HCT116 (cell line): Measurements from ENCODE around the gene HOXD8. TPM values are rescaled to one million over a fixed set of nuclear protein-coding genes. Genes with fewer than 3 reads are reported as not detected.

Source experiments
- ATAC-seq: fragments of 200-7000 bp; cut with Tn5 transposase; 2 replicates; pipeline ENCODE4 v1.9.1; 2020; ENCODE audit warnings: mild to moderate bottlenecking, moderate library complexity
- BruUV-seq: library from RNA; stranded (reverse); fragments of 400-500 nt; replicated peaks from 2 replicates; lab custom pipeline; 2021; lab: Mats Ljungman, UMichigan
- CTCF ChIA-PET: fragments of 300-600 bp; sonication (Branson Sonifier 250); formaldehyde crosslinking; loops from one replicate; lab custom pipeline; 2021; ENCODE audit warnings: antibody characterized with exemption; lab: Charles Lee
- POLR2A ChIA-PET: fragments of 300-600, 350-600 bp; sonication (Branson Sonifier 250); formaldehyde crosslinking; loops from one replicate; lab custom pipeline; 2021; ENCODE audit warnings: antibody characterized with exemption; lab: Charles Lee
- RAD21 ChIA-PET, 2 experiments: fragments of 300-600 bp; sonication (Branson Sonifier 250); formaldehyde crosslinking; loops; one replicate each; lab custom pipeline; 2023; ENCODE audit warnings: low total read pairs in 2 of 2; ENCODE audit not compliant: uncharacterized antibody in 2 of 2, unreplicated experiment in 2 of 2, low non-redundant PET in 1 of 2; lab: Charles Lee
- DNase-seq: peaks from one replicate; pipeline ENCODE4 v3.0.0-alpha.2; 2010; ENCODE audit warnings: low read depth, low spot score
- H2AFZ ChIP-seq: fragments of 200-600 bp; shearing (Covaris generic), sonication (generic); 2 replicates; pipeline ENCODE4 v1.6.1; 2017; ENCODE audit warnings: low read depth, mixed run types, mixed read lengths, antibody characterized with exemption, low read length; ENCODE audit not compliant: poor library complexity, severe bottlenecking
- H3K27ac ChIP-seq: 2 replicates; pipeline ENCODE4 v1.5.1; 2012; ENCODE audit warnings: low read depth, low read length
- H3K27me3 ChIP-seq: fragments of 200-600 bp; sonication (generic); 2 replicates; pipeline ENCODE4 v1.6.1; 2016; ENCODE audit warnings: mixed run types, low read length, mixed read lengths; ENCODE audit not compliant: insufficient read depth
- H3K36me3 ChIP-seq, 2 experiments: fragments of 200-500 bp in 1 of 2; fragments of 200-600 bp in 1 of 2; sonication (Bioruptor generic) in 1 of 2; sonication (generic) in 1 of 2; 2 replicates each; pipeline versions ENCODE4 v1.5.1 to v1.6.1; 2014 to 2016; ENCODE audit warnings: low read length in 2 of 2, inconsistent platforms in 1 of 2, mixed read lengths in 1 of 2, mixed run types in 1 of 2; ENCODE audit not compliant: insufficient read depth in 2 of 2, control insufficient read depth in 1 of 2
- H3K4me1 ChIP-seq, 2 experiments: fragments of 200-600 bp in 1 of 2; sonication (generic) in 1 of 2; 2 replicates each; pipeline versions ENCODE4 v1.5.1 to v1.6.1; 2012 to 2017; ENCODE audit warnings: low read length in 2 of 2, inconsistent platforms in 1 of 2, mild to moderate bottlenecking in 1 of 2, mixed read lengths in 1 of 2, mixed run types in 1 of 2, moderate library complexity in 1 of 2; ENCODE audit not compliant: insufficient read depth in 2 of 2, control insufficient read depth in 1 of 2
- H3K4me2 ChIP-seq: fragments of 200-600 bp; sonication (generic); 2 replicates; pipeline ENCODE4 v1.6.1; 2017; ENCODE audit warnings: mixed run types, low read length, mixed read lengths
- H3K4me3 ChIP-seq, 2 experiments: fragments of 200-600 bp in 1 of 2; sonication (generic) in 1 of 2; replicated peaks in 1 of 2; 2 replicates each; pipeline ENCODE4 v1.5.1; 2011 to 2016; ENCODE audit warnings: low read length in 2 of 2, control low read depth in 1 of 2, low read depth in 1 of 2, mild to moderate bottlenecking in 1 of 2, mixed read lengths in 1 of 2, mixed run types in 1 of 2
- H3K79me2 ChIP-seq: fragments of 200-600 bp; sonication (generic); 2 replicates; pipeline ENCODE4 v1.6.1; 2017; ENCODE audit warnings: mild to moderate bottlenecking, mixed run types, low read length, moderate library complexity, mixed read lengths; ENCODE audit not compliant: insufficient read depth
- H3K9ac ChIP-seq: fragments of 200-600 bp; sonication (generic); 2 replicates; pipeline ENCODE4 v1.6.1; 2016; ENCODE audit warnings: low read length, mixed read lengths
- H3K9me2 ChIP-seq: fragments of 200-600 bp; sonication (generic), shearing (Covaris generic); 2 replicates; pipeline ENCODE4 v1.6.1; 2017; ENCODE audit warnings: mixed run types, mild to moderate bottlenecking, moderate library complexity; ENCODE audit not compliant: insufficient read depth
- H3K9me3 ChIP-seq, 2 experiments: fragments of 200-500 bp in 1 of 2; fragments of 200-600 bp in 1 of 2; sonication (Bioruptor generic) in 1 of 2; sonication (generic) in 1 of 2; 2 replicates each; pipeline ENCODE4 v1.6.1; 2014 to 2017; ENCODE audit warnings: low read length in 2 of 2, mixed read lengths in 2 of 2, inconsistent platforms in 1 of 2, low read depth in 1 of 2, mild to moderate bottlenecking in 1 of 2, mixed run types in 1 of 2, moderate library complexity in 1 of 2; ENCODE audit not compliant: control insufficient read depth in 1 of 2, insufficient read depth in 1 of 2
- H4K20me1 ChIP-seq: fragments of 200-600 bp; sonication (generic), shearing (Covaris generic); 2 replicates; pipeline ENCODE4 v1.6.1; 2017; ENCODE audit warnings: mixed run types, mild to moderate bottlenecking, moderate library complexity; ENCODE audit not compliant: insufficient read depth
- ATF3 ChIP-seq: IDR thresholded peaks from 2 replicates; pipeline ENCODE4 v1.6.1; 2012
- CEBPB ChIP-seq: IDR thresholded peaks from 2 replicates; pipeline ENCODE4 v1.6.1; 2012; ENCODE audit warnings: low read depth
- CTCF ChIP-seq, 3 experiments: fragments of 200-600 bp in 1 of 3; sonication (generic) in 1 of 3; IDR thresholded peaks in 2 of 3; conservative IDR thresholded peaks in 1 of 3; 2 replicates each; pipeline ENCODE4 v1.5.1; 2012 to 2017; ENCODE audit warnings: low read depth in 2 of 3, low read length in 2 of 3, antibody characterized with exemption in 1 of 3, borderline replicate concordance in 1 of 3, control low read depth in 1 of 3, mild to moderate bottlenecking in 1 of 3, mixed read lengths in 1 of 3, mixed run types in 1 of 3, moderate library complexity in 1 of 3; ENCODE audit not compliant: insufficient read depth in 1 of 3
- ELF1 ChIP-seq: IDR thresholded peaks from 2 replicates; pipeline ENCODE4 v1.6.1; 2012; ENCODE audit warnings: low read depth, borderline replicate concordance
- EZH2 ChIP-seq: fragments of 200-600 bp; sonication (generic); IDR thresholded peaks from 2 replicates; pipeline ENCODE4 v1.6.1; 2017; ENCODE audit warnings: antibody characterized with exemption, mixed run types
- FOSL1 ChIP-seq: IDR thresholded peaks from 2 replicates; pipeline ENCODE4 v1.6.1; 2012; ENCODE audit warnings: low read depth
- JUND ChIP-seq: IDR thresholded peaks from 2 replicates; pipeline ENCODE4 v1.6.1; 2012
- MAX ChIP-seq: IDR thresholded peaks from 2 replicates; pipeline ENCODE4 v1.6.1; 2012
- POLR2A ChIP-seq: IDR thresholded peaks from 2 replicates; pipeline ENCODE4 v1.7.0; 2011; ENCODE audit warnings: borderline replicate concordance; ENCODE audit not compliant: insufficient read depth, insufficient read length; ENCODE audit errors: extremely low read depth
- POLR2AphosphoS5 ChIP-seq: IDR thresholded peaks from 2 replicates; pipeline ENCODE4 v1.6.1; 2011; ENCODE audit warnings: mild to moderate bottlenecking, low read depth, low read length, moderate library complexity
- RAD21 ChIP-seq: IDR thresholded peaks from 2 replicates; pipeline ENCODE4 v1.6.1; 2012; ENCODE audit warnings: low read depth, mild to moderate bottlenecking
- REST ChIP-seq: IDR thresholded peaks from 2 replicates; pipeline ENCODE4 v1.6.1; 2012; ENCODE audit warnings: low read depth
- SIN3A ChIP-seq: IDR thresholded peaks from 2 replicates; pipeline ENCODE4 v1.6.1; 2012; ENCODE audit warnings: low read depth
- SP1 ChIP-seq: IDR thresholded peaks from 2 replicates; pipeline ENCODE4 v1.6.1; 2012; ENCODE audit warnings: low read depth
- SRF ChIP-seq: IDR thresholded peaks from 2 replicates; pipeline ENCODE4 v1.6.1; 2012; ENCODE audit warnings: low read depth
- TCF7L2 ChIP-seq: IDR thresholded peaks from 2 replicates; pipeline ENCODE4 v1.7.0; 2011; ENCODE audit warnings: borderline replicate concordance, inconsistent platforms; ENCODE audit not compliant: insufficient read depth, insufficient read length; ENCODE audit errors: extremely low read depth
- YY1 ChIP-seq: IDR thresholded peaks from 2 replicates; pipeline ENCODE4 v1.6.1; 2011; ENCODE audit warnings: low read length, low read depth, moderate library complexity, mild to moderate bottlenecking; ENCODE audit not compliant: insufficient replicate concordance; ENCODE audit errors: extremely low read depth
- ZBTB33 ChIP-seq: IDR thresholded peaks from 2 replicates; pipeline ENCODE4 v1.6.1; 2011; ENCODE audit warnings: mild to moderate bottlenecking, low read length, moderate library complexity; ENCODE audit not compliant: insufficient replicate concordance; ENCODE audit errors: extremely low read depth
- ZFX ChIP-seq: fragments of 450-650 bp; IDR thresholded peaks from 2 replicates; pipeline ENCODE4 v1.6.1; 2017
- ZNF274 ChIP-seq: fragments of 200-500 bp; sonication (Bioruptor generic); IDR thresholded peaks from 2 replicates; pipeline ENCODE4 v1.6.1; 2014; ENCODE audit warnings: mild to moderate bottlenecking, low read depth, low read length, inconsistent platforms
- intact Hi-C: fragments of 100-400 bp; cut with micrococcal nuclease; formaldehyde crosslinking; loops from 2 replicates; pipeline ENCODE4 v1.10.0; 2022
- total RNA-seq: library from RNA; stranded (reverse); gene quantifications from one replicate; pipeline ENCODE4 v1.2.1, GENCODE V29; 2021; ENCODE audit not compliant: unreplicated experiment

The HOXD8 gene
- total RNA-seq, 1 experiment from 2014 or later = 6.0 TPM

- RAD21 ChIA-PET = no interaction called here
- no peak for DNase-seq
- BruUV-seq = no TSS peak
- no peaks in the 10 kb centered on the region for H4K20me1 ChIP-seq
- TF ChIP-seq EZH2 (no peak), ATF3 (no peak), CTCF (IDR thresholded peaks at IDR 0.05 in 2 of 3, conservative IDR thresholded peaks at IDR 0.05 in 1 of 3; ENCODE audit: borderline replicate concordance in 1 of 3, insufficient read depth in 1 of 3, low read depth in 2 of 3, low read length in 2 of 3) (no peak), TCF7L2 (no peak), ZFX (no peak), YY1 (no peak), RAD21 (no peak), SP1 (no peak), ZNF274 (no peak), ELF1 (no peak), ZBTB33 (no peak), POLR2AphosphoS5 (no peak), MAX (no peak), POLR2A (no peak), SRF (no peak), REST (no peak), JUND (no peak), CEBPB (no peak), SIN3A (no peak), FOSL1 (no peak)
- TF ChIP-seq, all 23 proteins: peak for 0
- POLR2A ChIA-PET = no interaction called here
- Histone ChIP-seq H3K27me3 (no peaks in the 10 kb centered on the region), H3K9me3 (no peaks in the 10 kb centered on the region), H2AFZ (no peak overlapping the region), H3K4me1 (no peaks in the 10 kb centered on the region), H3K4me3 (no peak overlapping the region), H3K4me2 (no peak overlapping the region), H3K36me3 (no peaks in the 10 kb centered on the region), H3K9ac (no peak overlapping the region), H3K27ac (no peak overlapping the region), H3K79me2 (no peaks in the 10 kb centered on the region), H3K9me2 (no peaks in the 10 kb centered on the region)
- intact Hi-C loops = no loop called here
- CTCF ChIA-PET = no interaction called here
- ATAC-seq = no peak
Measured at GRCh38 chr2:176160986-176161824, 31.7 kb downstream of the HOXD8 start.
